Stomach (tissue), 4 donors: ENCODE data around the gene DNAJB13.

Experiments used
- CTCF ChIP-seq, 7 experiments: fragments of 450-650 bp in 4 of 7; fragments of 200-600 bp in 3 of 7; sonication (generic) in 3 of 7; IDR thresholded peaks; one replicate each; pipeline ENCODE4 v1.5.1; 2016 to 2019; ENCODE audit warnings: antibody characterized with exemption in 7 of 7, control low read depth in 2 of 7, mild to moderate bottlenecking in 1 of 7
- EP300 ChIP-seq: sonication (generic); formaldehyde crosslinking; IDR thresholded peaks from one replicate; pipeline ENCODE4 v1.6.1; 2017; ENCODE audit warnings: antibody characterized with exemption
- POLR2A ChIP-seq, 4 donors: fragments of 450-650 bp; IDR thresholded peaks; one replicate each; pipeline ENCODE4 v1.6.1; 2016; ENCODE audit warnings: antibody characterized with exemption in 4 of 4, control low read depth in 2 of 4, mild to moderate bottlenecking in 1 of 4, moderate library complexity in 1 of 4
- POLR2AphosphoS5 ChIP-seq, 3 donors: sonication (generic); formaldehyde crosslinking; IDR thresholded peaks; one replicate each; pipeline ENCODE4 v1.6.1; 2016; ENCODE audit warnings: antibody characterized with exemption in 3 of 3

GRCh38 chr11:73974604-73975478 is 24.0 kb downstream of the DNAJB13 start:
- no peak for TF ChIP-seq CTCF (IDR thresholded peaks at IDR 0.05)
- TF ChIP-seq EP300, result no peak
- no peak for TF ChIP-seq POLR2A (IDR thresholded peaks at IDR 0.05)
- TF ChIP-seq POLR2AphosphoS5 (IDR thresholded peaks at IDR 0.05), result no peak
